Liver (tissue), 9 donors: ENCODE measurements around the gene ZNF536. TPM values are rescaled to one million over a fixed set of nuclear protein-coding genes. Genes with fewer than 3 reads are reported as not detected.

Experiments
- DNase-seq: peaks from one replicate; pipeline ENCODE4 v3.0.0-alpha.2; 2017; ENCODE audit warnings: low spot score
- H3K27ac ChIP-seq, 2 donors: one replicate each; pipeline ENCODE4 v1.7.0; 2013; ENCODE audit warnings: inconsistent platforms in 2 of 2, low read length in 2 of 2, control low read depth in 1 of 2, low read depth in 1 of 2, mild to moderate bottlenecking in 1 of 2
- H3K27me3 ChIP-seq, 4 donors: one replicate each; pipeline versions ENCODE4 v1.6.1 to v1.7.0; 2013; ENCODE audit warnings: low read length in 3 of 4, inconsistent platforms in 1 of 4, mild to moderate bottlenecking in 1 of 4, moderate library complexity in 1 of 4; ENCODE audit not compliant: control insufficient read depth in 4 of 4, insufficient read depth in 4 of 4
- H3K36me3 ChIP-seq, 4 donors: one replicate each; pipeline versions ENCODE4 v1.6.1 to v1.7.0; 2013; ENCODE audit warnings: low read length in 3 of 4, mild to moderate bottlenecking in 3 of 4, low read depth in 1 of 4, moderate library complexity in 1 of 4; ENCODE audit not compliant: control insufficient read depth in 4 of 4, insufficient read depth in 3 of 4
- H3K4me1 ChIP-seq, 4 donors: one replicate each; pipeline versions ENCODE4 v1.6.1 to v1.7.0; 2013; ENCODE audit warnings: low read length in 3 of 4, mild to moderate bottlenecking in 3 of 4, moderate library complexity in 1 of 4; ENCODE audit not compliant: control insufficient read depth in 4 of 4, insufficient read depth in 4 of 4
- H3K4me3 ChIP-seq, 3 donors: one replicate each; pipeline versions ENCODE4 v1.6.1 to v1.7.0; 2013; ENCODE audit warnings: low read length in 3 of 3, control low read depth in 1 of 3, low read depth in 1 of 3, mild to moderate bottlenecking in 1 of 3
- H3K9ac ChIP-seq, 2 donors: one replicate each; pipeline ENCODE4 v1.7.0; 2013; ENCODE audit warnings: low read length in 2 of 2, mild to moderate bottlenecking in 2 of 2, moderate library complexity in 2 of 2, control low read depth in 1 of 2, low read depth in 1 of 2
- H3K9me3 ChIP-seq, 4 donors: one replicate each; pipeline versions ENCODE4 v1.6.1 to v1.7.0; 2013; ENCODE audit warnings: low read length in 3 of 4; ENCODE audit not compliant: control insufficient read depth in 4 of 4
- CTCF ChIP-seq: fragments of 150-350 bp; IDR thresholded peaks from 2 replicates; pipeline ENCODE4 v1.5.1; 2017; ENCODE audit warnings: improper control_type of control experiment, low read depth, low read length; ENCODE audit not compliant: missing input control
- GABPA ChIP-seq, 2 donors: IDR thresholded peaks in 1 of 2; conservative IDR thresholded peaks in 1 of 2; 2 replicates each; pipeline ENCODE4 v1.6.1; 2016; ENCODE audit warnings: antibody characterized with exemption in 2 of 2, mild to moderate bottlenecking in 1 of 2, moderate library complexity in 1 of 2
- HNF4A ChIP-seq, 2 donors: conservative IDR thresholded peaks; 2 replicates each; pipeline ENCODE4 v1.6.1; 2016; ENCODE audit warnings: antibody characterized with exemption in 2 of 2, mild to moderate bottlenecking in 2 of 2
- HNF4G ChIP-seq: IDR thresholded peaks from 2 replicates; pipeline ENCODE4 v1.6.1; 2016; ENCODE audit warnings: antibody characterized with exemption
- JUND ChIP-seq, 2 donors: IDR thresholded peaks; 2 replicates each; pipeline ENCODE4 v1.6.1; 2016; ENCODE audit warnings: antibody characterized with exemption in 2 of 2
- MAX ChIP-seq: IDR thresholded peaks from 2 replicates; pipeline ENCODE4 v1.6.1; 2016; ENCODE audit warnings: antibody characterized with exemption
- REST ChIP-seq: IDR thresholded peaks from 2 replicates; pipeline ENCODE4 v1.6.1; 2016; ENCODE audit warnings: antibody characterized with exemption, mild to moderate bottlenecking
- RXRA ChIP-seq, 2 donors: IDR thresholded peaks; 2 replicates each; pipeline ENCODE4 v1.6.1; 2017 to 2018; ENCODE audit warnings: antibody characterized with exemption in 2 of 2, mild to moderate bottlenecking in 1 of 2
- SP1 ChIP-seq: IDR thresholded peaks from 2 replicates; pipeline ENCODE4 v1.6.1; 2018; ENCODE audit warnings: antibody characterized with exemption, mild to moderate bottlenecking
- whole genome bisulfite sequencing: extraction: QIAGEN DNeasy Blood & Tissue Kit; methylation state at CpG from one replicate; pipeline ENCODE4 v1.1.7; 2013; 5-methylcytosine and 5-hydroxymethylcytosine counted together
- polyA plus RNA-seq, 2 donors: library from polyadenylated mRNA; stranded (reverse) in 1 of 2; unstranded in 1 of 2; fragments of 200-250 nt in 1 of 2; fragments of >200 nt in 1 of 2; fragmentation: Nextera tagmentation in 1 of 2; extraction: Ambion mirVana in 1 of 2; gene quantifications; one replicate each; pipeline versions ENCODE4 v1.2.1 to v1.2.3, GENCODE V29; 2013 to 2015
- total RNA-seq, 2 donors: library from RNA; depleted of rRNA; stranded (reverse); fragments of >200 nt; gene quantifications; one replicate each; pipeline ENCODE4 v1.2.3, GENCODE V29; 2014
- TF ChIP-seq, protein P1 (sequence below): IDR thresholded peaks from 2 replicates; pipeline ENCODE4 v1.6.1; 2016; ENCODE audit warnings: antibody characterized with exemption
- donor health status: healthy.
- donor health status: healthy.
- donor health status: healthy.
- donor health status: healthy.
- donor health status: healthy.

ZNF536 gene
- total and polyA plus RNA-seq, 4 donors: 0.02 to 0.17 (median 0.08) TPM

DNA sequence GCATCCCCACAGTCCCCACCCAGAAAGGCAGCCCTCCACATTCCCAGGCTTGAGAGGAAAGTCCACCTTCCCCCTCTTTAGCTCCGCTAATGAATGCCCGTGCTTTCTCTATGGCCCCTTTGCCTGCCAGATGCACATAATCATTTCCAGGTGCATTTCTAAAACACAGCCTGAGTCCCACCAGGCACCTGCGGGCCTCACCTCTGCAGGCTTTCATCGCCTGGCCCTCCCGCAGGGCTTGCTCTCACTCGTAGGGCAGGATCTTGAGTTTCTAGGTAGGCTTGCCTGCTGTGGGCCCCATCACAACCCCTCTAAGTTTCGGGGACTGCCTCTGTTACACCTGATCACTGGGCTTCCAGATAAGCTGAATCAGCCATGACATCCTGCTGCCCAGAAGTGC, 173.6 kb downstream of the ZNF536 start:
- H3K36me3 ChIP-seq: no peaks in the 10 kb centered on the region
- TF ChIP-seq CTCF: no peak
- no peak for TF ChIP-seq JUND (IDR thresholded peaks at IDR 0.05)
- no peak for TF ChIP-seq HNF4G
- TF ChIP-seq REST: no peak
- no peak for TF ChIP-seq MAX
- TF ChIP-seq, protein P1, sequence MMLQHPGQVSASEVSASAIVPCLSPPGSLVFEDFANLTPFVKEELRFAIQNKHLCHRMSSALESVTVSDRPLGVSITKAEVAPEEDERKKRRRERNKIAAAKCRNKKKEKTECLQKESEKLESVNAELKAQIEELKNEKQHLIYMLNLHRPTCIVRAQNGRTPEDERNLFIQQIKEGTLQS: no peak
- no peak overlapping the region for H3K27ac ChIP-seq
- H3K9me3 ChIP-seq: no peaks in the 10 kb centered on the region
- no peak overlapping the region for H3K4me3 ChIP-seq
- WGBS: 86% methylated on average over 7 of the region's 7 CpGs
- H3K4me1 ChIP-seq: no peaks in the 10 kb centered on the region
- no peak overlapping the region for H3K9ac ChIP-seq
- no peaks in the 10 kb centered on the region for H3K27me3 ChIP-seq
- DNase-seq: no peak

- no peak for DNase-seq
- H3K27me3 ChIP-seq: no peaks in the 10 kb centered on the region
- no peak for TF ChIP-seq JUND (IDR thresholded peaks at IDR 0.05)
- no peak for TF ChIP-seq SP1
- no peak for TF ChIP-seq REST
- no peak for TF ChIP-seq GABPA (IDR thresholded peaks at IDR 0.05 in 1 of 2, conservative IDR thresholded peaks at IDR 0.05 in 1 of 2)
- no peak for TF ChIP-seq HNF4A (conservative IDR thresholded peaks at IDR 0.05)
- no peak for TF ChIP-seq RXRA (IDR thresholded peaks at IDR 0.05)
- no peak for TF ChIP-seq MAX
- no peaks in the 10 kb centered on the region for H3K36me3 ChIP-seq
- H3K9me3 ChIP-seq: no peaks in the 10 kb centered on the region
- H3K27ac ChIP-seq: no peak overlapping the region
- H3K4me1 ChIP-seq: no peaks in the 10 kb centered on the region
- H3K4me3 ChIP-seq: no peak overlapping the region
- H3K9ac ChIP-seq: no peak overlapping the region
- WGBS: 65% methylated on average over 6 of the region's 6 CpGs
Observed at GRCh38 chr19:30546332-30546731, 174.1 kb downstream of the ZNF536 start.
